Epidermal melanocyte (primary cell): Measurements from ENCODE around the gene PXDN.

Experiments used
- DNase-seq: peaks from one replicate; pipeline ENCODE4 v3.0.0; 2011; ENCODE audit warnings: low spot score; ENCODE audit not compliant: insufficient read length

The PXDN gene

GRCh38 chr2:1650085-1650872 is 94.0 kb downstream of the PXDN start:
- DNase-seq: no peak

- DNase-seq: no peak
Measured at GRCh38 chr2:1649103-1650084, 94.9 kb downstream of the PXDN start.

DNA sequence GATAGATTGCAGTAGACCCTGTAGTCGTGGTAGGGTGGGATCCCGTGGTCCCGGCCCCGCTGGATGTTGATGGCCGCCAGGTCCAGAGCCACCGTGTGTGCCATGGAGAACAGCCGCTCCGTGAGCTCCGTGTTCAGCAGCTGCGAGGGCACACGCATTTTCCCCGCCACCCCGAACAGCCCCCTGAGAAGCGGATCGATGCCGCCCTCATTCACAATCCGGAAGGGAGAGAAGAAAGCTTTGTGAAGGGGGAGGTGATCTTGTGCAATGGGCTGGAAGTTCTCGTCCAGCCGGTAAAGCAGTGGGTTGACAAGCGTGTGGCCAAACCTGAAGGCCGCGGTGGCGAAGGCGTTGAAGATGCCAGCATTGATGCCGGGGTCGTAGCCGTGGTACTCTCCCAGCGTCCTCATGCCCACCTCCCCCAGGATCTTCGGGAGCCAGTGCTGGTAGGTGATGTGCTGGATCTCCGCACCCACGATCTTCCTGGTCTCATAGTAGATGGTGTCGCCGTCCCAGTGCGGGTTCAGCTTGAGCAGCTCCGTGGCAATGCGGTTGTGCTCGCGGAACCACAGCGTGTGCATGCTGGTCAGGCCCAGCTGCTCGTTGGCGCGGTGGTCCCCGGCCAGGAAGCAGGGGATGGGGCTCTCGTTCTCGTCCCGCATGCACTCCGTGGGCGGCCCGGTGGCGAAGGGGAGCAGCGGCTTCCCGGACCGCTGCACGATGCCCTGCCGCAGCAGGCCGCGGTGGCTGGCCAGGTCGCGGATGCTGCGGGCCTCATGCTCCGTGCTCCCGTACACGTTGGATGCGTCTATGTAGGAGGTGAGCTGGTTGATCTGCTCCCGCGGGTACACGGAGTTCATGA is 95.8 kb downstream of the PXDN start:
- no peak for DNase-seq

DNA sequence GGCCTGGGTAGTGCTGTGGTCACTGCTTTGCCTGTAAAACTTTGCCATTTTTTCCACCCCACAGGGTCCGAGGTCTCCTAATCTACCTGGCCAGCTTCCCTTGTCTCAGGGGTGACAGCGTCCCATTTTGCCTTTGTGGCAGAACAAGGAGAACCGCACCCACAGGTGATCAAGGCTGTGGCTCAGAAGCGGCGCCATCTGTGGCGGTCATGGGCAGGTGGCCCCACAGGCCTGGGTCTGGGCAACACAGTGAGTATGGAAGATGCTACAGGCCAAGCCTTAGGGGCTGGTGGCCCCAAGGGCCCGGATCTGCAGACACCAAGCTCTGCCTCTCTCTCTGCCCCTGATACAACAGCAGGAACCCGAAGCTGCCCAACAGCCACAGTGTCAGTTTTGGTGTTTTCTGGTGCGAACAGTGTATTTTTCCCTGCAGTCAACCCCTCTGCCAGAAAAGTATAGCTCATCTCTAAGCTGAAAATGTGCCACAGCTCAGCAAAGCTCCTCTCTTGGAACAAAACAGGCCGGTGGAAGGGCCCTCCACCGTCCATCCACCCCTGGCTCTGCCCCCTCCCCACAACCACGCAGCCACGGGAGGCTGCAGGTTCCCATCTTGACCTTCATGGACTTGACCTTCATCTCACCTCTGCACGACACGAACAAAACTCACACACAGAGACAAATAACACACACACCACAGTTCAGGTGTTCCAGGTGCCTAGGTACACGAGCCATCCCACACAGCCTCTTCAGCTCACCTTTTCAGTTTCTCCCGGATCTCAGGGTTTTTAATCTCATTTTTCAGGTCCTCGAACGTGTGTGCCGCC is 96.7 kb downstream of the PXDN start:
- DNase-seq: no peak

DNA sequence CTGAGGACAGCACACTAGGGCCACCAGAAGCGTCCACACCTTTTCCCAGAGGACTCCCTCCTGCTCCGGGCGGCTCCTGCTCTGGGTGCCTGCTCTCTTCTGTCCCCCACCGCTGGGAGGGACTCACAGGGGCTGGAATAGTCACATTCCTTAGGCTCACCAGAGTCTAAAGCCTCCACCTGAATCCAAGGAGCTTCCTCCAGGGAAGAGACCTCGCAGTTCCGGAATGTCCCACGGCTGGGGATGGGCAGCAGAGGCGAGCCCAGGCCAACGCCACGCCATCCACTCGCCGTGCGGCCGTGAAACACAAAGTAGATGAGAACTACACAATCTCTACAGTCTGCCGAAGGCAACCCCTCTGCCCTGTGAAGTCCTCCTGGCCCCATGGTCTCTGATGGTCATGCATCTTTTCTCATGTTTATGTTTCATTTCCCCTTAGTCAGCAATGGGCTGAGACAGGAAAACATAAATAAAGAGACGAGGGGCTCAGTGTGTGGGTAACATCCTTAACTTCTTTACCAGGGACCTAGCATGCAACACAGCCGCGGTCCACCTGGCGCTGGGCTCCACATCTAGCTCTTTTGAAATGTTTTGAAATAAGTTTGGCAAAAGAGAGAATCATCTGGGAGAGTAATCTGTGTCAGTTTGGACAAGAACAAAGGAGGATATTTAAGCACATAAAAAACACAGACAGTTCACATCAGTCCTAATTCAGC is 98.4 kb downstream of the PXDN start:
- no peak for DNase-seq

DNA sequence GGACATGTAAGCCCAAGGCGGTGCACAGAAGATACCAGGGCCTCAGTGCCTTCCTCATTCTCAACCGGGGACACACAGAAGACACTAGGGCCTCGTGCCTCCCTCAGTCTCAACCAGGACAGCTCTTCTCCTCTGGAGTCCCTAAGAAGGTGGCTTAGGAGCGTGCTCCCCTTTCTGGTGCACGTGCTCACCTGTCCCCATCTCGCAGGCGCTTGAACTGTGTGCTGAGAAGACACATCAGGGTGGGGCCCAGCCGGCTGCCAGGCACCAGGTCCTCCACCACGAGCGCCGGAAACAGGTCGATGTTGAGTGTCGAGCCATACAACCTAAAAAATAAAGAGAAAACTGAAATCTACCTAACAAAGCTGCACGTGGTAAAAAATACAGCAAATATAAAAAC is 99.9 kb downstream of the PXDN start:
- DNase-seq: no peak

DNA sequence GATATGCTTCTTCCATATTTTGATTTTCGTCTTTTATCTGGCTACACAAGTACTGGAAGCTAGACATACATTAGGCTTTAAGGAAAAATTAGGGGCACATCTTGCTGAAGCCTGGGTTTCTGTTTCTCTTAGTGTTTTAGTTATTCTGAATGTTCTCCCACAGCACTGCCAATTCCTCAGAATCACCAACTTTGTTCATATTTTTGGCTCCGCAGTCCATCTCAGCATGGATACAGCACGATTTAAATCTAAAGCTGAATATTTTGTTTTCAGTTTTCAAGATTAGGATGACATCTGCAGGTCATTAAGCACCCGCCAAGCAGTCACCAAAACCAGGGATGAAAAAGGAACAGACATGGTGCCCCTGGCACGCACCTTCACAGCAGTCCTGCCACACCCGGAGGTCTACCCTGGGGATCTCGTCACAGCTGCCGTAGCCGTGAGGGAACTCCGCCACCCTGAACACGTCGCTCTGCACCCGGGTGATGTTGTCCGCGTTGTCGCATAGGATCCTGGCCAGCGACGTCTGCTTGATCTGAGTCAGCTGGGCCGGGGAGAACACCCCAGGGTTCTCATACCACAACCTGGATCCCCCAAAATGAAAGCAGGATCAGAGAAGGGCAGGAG is 101.2 kb downstream of the PXDN start:
- DNase-seq: no peak

DNA sequence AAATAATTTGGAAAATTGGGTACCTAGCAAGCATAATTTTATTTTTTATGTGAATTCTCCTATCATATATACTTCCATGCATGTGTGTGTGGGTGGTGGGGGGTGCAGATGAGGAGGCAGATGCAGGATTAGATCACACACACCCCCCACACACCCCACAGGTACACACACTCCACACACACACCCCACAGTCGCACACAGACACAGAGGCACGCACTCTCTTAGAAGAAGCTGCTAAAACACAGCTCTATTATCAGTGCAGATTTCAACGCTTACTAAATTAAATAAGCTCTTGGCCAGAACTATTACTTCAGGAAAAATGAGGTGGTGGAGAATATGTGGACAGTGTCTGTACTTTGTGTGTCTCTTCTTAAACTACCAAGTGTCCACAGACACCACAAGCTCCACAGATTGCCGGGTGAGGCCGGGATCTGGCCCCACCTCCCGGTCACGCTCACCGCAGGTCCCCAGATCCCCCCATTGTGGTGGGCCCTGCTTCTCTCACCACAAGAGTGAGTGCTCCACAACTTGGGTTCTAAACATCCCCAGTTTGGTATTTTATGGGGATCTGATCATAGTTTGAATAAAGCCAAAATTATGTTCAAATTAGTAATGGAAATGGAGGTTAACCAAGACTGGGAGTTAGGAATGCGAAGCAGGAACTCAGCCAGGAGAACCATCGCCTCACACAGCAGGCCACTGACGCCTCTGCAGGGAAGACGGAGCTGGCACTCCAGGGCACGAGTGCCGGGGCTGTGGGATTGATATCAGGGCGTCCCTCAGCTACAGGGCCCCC is 102.1 kb downstream of the PXDN start:
- no peak for DNase-seq

- DNase-seq: peak; percentile 88
Measured at GRCh38 chr2:1641523-1641922, 102.8 kb downstream of the PXDN start.

- DNase-seq: no peak
Measured at GRCh38 chr2:1640301-1641135, 103.8 kb downstream of the PXDN start.

DNA sequence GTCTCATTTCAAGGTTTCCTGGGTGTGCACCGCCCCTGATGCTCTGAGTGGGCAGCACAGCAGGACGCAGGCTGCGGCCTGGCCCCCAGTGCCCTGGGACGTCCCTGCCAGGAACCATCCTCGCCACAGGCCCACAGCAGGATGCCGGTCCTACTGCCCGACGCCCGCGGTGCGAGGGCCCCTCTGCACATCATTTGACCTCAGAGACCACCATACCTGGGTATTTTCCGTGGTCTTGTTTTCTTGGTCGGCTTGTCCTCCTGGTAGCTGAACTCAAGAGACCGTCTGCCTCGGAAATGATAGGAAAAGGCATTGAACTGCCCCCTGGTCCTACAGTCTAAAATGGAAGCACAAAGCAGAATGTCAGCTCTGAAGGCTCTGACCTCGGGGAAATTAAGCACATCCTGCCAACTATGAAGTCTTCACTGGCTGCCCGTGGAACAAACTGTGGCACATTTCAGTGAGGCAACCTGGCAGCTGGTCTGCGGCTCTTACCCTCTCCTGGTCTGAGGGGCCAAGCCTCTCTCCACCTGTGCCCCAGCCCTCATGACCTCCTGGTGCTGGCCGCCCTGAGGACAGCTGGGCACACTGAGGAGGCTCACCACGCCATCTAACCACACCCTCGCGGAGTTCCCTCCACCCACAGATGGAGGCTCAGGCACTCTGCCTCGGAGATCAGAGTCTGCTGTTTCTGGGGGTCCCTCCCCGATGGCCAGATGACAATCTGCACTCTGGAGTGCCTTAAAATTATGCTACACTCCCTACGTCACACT is 105.0 kb downstream of the PXDN start:
- no peak for DNase-seq

- no peak for DNase-seq
Measured at GRCh38 chr2:1638281-1638860, 105.9 kb downstream of the PXDN start.

- DNase-seq: no peak
Measured at GRCh38 chr2:1636791-1637415, 107.4 kb downstream of the PXDN start.

DNA sequence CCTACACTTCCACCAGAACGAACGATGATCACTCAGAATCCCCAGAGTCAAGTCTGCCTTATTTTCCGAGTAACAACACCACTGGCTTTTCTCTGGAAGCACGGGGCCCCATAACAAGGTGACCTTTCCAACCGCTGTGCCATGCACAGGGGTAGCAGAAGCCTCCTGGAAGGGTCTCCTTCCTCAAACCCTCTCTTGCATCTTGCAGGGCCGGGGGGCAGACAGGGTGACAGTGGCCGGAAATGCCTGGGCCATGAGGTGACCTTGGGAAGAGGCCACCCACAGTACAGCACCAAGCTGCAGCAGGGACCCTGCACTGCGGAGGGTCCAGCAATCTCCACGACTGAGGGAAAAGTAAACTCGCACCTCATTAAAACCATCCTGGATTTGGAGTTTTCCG is 108.5 kb downstream of the PXDN start:
- no peak for DNase-seq

- DNase-seq: no peak
Measured at GRCh38 chr2:1634681-1635341, 109.5 kb downstream of the PXDN start.
